HG02852 (cell line): ENCODE data around the gene OGFOD2.

Source experiments
- ATAC-seq: cut with Tn5 transposase; IDR thresholded peaks from one replicate; pipeline ENCODE4 v1.9.1; 2021; ENCODE audit warnings: mild to moderate bottlenecking, moderate library complexity; ENCODE audit not compliant: unreplicated experiment

Gene OGFOD2

GRCh38 chr12:122988036-122988435, 13.0 kb downstream of the OGFOD2 start:
- no peak for ATAC-seq

- no peak for ATAC-seq
Observed at GRCh38 chr12:122988612-122989212, 13.7 kb downstream of the OGFOD2 start.

DNA sequence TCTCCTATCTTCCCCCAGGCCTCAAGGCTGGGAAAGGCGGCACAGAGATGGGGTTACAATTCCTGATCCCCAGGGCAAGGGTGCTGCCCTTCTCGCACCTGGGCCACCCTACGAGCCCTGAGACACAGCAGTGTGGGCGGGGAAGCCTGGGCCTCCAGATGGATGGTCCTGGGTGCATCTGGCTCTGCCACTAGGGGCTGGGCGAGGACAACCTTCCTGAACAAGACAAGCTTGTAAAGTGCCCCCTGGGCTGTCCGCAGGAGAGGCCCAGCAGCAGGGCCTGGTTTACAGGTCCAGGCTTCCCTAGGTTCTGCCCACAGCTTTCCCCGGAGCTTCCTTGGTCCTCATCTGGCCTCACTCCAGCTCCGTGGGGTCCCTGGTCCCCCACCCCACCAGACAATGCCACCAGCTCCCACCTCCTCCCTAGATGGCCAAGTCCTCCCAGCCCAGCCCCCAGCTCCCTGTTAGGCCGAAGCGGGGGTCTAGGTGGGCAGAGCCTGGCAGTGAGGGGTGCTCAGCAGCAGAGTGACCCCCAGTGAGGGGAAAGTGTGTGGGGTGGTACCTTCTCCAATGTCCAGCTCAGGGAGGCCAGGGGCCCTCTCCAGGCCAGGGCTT, 14.3 kb downstream of the OGFOD2 start:
- ATAC-seq, result no peak

GRCh38 chr12:122989874-122990419, 14.9 kb downstream of the OGFOD2 start:
- no peak for ATAC-seq

DNA sequence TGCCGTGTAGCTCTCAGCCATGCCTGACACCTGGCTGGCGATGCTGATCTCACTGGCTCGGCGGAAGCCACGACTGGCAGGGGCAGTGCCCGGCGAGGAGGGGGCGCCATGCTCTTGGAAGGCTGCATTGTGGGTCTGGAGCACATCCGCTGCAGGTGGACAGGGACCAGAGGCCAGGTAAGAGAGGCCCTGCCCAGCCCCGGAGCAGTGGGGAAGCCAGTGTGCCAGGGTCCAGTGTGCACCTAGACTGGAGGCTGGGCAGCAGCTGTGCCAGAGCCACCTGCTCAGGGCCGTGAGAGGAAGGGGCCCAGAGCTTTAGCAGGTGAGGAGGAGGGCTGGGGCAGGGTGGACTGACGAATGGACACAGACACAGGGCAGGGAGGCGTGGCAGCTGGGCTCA, 15.5 kb downstream of the OGFOD2 start:
- ATAC-seq, result no peak

DNA sequence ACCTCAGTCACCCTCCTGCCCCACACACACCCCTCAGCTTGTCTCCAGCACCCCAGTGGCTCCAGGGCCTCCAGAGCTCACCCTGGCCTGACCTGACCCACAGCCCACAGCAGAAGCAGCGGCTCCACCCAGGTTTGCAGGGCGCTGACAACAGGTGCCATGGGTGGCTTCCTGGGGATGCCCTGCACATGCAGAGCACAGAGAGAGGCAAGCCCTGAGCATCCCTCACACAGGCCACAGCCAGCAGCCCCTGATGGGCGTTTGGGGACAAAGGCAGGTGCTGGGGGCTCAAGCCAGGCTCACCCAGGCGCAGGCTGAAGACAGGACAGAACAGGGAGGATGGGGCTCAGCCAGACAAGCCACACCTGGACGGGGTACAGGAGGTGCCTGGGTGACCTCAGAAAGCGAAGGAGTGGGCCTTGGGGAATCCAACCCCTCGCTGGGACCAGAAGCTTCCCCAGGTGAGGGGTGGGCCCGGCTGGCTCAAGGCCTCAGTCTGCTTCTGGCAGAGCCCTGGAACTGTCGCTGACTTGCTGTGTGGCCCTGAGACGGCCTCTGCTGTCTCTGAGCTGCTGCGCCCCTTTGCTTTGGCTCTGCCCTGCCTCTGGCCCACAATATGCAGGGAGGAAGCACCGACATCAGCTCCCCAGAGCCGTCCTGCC, 16.0 kb downstream of the OGFOD2 start:
- no peak for ATAC-seq

DNA sequence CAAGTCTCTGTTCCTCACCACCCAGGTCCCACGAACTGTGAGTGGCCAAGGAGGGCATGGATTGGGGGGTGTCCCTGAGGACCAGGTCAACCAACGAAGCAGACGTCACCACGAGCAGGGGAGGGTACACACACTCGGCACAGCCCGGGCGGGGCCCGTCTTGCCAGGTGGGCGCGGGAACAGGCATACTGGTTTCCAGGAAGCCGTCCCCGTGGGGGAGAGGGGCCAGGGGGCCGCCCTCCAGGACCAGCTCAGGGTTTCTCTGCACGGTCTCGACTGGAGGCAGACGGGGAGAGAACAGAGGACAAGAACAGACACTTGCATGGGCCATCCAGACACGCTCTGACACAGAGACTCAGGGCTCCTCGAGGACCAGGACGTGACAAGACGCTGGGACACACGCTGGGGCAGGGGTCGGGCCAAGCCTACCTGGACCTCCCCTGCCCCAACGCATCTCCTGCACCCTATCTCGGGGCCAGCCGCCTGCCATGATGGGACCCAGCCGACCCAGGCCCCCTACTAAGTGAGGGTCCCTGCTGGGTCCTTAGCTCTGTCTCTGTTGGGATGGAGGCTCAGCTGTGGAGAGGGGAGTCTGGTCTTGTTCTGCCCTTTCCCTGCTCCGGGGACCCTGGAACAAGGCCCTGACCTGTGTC, 16.7 kb downstream of the OGFOD2 start:
- ATAC-seq, result no peak

DNA sequence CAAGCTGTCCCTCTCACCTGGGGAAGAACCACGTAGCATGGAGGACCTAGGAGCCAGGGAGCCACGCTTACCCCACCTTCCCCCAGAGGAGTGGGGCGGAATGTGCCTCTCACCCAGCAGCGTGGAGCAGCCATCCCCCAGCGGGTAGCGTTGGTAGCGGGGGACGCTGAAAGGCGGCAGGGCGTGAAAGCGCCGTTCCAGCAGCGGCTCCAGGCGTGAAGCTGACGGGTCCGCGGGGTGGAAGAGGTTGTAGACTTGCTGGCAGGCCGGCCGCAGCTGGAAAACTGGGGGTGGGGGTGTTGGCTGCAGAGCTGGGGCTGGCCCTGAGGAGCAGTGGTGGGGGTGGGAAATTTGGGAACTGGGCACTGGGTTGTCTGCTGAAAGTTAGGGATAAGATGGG, 17.3 kb downstream of the OGFOD2 start:
- ATAC-seq, result no peak

DNA sequence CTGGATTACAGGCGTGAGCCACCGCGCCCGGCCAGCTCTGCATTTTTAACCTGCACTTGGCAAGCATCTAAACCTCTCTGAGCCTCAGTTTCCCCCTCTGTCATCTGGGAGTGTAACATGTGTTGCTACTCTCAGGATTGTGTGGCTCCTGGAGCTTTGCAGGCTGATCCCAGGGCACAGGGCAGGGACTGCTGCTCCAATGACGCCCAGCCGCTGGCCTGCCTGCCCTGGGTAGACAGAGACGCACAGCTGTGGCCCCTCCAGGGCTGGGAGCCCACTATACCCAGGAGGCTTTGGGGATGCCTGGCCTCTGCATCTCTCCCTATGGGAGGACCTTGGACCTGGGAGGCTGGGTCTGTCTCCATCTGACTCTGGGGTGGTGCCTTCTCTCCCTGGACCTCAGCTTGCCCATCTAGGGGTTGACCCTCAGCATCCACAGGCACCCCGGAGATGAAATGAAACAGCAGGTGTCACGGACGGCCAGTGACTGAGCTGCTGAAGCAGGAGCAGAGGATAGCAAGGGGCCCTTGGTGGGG, 19.2 kb downstream of the OGFOD2 start:
- no peak for ATAC-seq

DNA sequence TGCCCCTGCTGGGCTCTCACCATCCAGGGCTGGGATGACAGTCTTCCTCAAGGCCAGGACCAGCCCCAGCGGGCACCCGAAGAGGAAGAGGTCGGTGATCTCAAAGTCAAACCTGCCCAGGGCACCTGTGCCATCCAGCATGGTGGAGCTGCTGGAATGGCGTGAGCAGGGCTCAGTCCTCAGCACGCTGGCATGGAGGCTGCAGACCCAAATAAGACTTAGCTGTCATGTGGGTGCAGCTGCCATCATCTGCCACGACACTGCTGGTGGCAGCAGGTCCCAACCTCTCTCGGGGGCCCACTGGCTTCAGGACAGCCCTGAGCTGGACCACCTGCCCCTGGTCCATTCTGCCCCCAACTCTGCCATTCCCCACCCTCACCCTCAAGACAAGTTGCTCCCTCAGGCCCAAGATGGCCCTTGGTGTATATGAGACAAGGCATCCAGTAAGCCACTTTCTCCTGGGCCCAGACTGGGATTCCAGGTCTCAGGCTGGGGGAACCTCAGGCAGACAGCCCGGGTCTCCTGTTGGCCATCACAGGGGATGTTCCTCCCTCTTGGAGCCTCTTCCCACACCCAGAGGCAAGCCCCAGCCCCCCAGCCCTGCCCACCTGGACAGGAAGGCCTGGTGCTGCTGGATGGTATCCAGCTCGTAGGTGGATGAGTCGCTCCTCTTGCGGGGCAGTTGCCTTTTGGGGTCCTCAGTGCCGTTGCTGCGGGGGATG, 19.9 kb downstream of the OGFOD2 start:
- ATAC-seq, result no peak

DNA sequence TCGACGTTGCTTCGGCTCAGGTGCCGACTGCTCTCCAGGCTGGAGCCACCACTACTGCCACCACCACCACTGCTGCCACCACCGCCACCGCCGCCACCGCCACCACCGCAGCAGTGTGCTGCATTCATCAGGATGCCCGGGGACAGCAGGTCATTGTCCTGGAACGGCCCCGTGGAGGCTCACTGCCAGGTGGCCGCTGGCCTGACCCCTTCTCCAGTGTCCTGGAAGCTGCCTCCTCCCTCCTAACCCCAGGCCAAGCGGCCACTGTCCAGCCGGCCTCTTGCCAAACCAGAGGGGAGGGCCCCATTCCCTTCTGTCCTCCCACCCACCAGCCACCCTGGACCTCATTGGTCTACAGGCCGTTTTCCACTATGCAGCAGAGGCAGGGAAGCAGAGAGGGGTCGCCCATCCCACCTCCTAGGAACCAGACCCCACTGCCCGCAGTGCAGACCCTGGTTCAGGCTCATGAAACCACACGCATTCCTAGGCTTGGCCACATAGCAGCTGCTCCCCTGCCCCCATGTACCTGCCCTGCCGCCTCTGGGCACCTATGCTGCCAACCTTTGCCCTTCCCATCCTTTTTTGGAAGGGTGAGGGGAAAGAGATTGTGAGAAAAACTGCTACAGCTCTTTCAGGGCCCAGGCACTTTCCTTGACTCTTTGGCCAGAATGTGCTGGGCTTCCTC, 20.6 kb downstream of the OGFOD2 start:
- ATAC-seq, result no peak

- no peak for ATAC-seq
Observed at GRCh38 chr12:122996188-122996601, 21.2 kb downstream of the OGFOD2 start.

GRCh38 chr12:122996621-122997342, 21.7 kb downstream of the OGFOD2 start:
- no peak for ATAC-seq

DNA sequence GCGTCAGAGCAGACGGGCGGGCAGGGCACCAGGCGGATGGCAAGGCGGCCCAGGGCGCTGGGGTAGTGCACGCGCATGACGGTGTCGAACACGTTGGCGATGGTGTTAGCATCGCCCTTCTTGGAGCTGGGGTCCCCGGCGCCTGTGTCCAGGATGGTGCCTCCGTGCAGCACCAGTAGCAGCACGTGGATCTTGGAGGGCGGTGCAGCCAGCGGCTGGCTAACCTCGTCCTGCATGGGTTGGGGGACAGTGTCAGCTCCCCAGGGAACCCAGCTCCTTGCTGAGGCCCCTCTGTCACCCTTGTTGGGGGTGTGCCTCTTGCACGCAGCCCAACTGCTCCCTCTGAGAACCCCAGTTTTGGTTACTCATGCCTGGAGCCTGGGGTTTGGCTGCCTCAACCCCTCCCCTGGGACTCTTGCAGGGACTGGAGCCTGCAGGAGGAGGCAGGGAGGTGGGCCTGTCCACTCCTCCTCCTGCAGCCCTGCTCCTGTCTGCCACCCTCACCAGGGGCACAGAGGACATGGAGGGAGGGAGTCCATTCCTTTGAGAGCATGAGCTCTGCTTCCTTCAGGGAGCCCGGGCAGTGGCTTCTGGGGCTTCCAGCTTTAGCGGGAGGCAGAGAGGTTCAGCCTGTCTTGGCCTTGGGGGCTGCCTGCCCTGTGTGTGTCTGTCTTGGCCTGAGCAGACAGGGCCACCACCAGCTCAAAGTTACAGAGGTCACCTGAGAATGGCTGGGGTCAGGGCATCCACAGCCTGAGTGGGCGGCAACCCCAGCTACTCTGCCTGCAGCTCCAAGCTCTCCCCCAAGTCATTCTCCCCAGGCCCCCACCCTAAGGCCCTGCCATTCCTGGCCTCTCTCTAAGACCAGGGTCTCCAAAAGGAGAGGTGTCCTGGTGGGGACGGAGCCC, 22.6 kb downstream of the OGFOD2 start:
- ATAC-seq, result no peak

- no peak for ATAC-seq
Observed at GRCh38 chr12:122998316-122998715, 23.3 kb downstream of the OGFOD2 start.

- ATAC-seq, result no peak
Observed at GRCh38 chr12:122999196-122999946, 24.3 kb downstream of the OGFOD2 start.

GRCh38 chr12:122999986-123000420, 25.0 kb downstream of the OGFOD2 start:
- no peak for ATAC-seq

- ATAC-seq, result no peak
Observed at GRCh38 chr12:123000578-123000977, 25.5 kb downstream of the OGFOD2 start.
